GM10847 (cell line): ENCODE measurements around the gene TXNIP.

ENCODE experiments used
- POLR2A ChIP-seq: IDR thresholded peaks from 2 replicates; pipeline ENCODE4 v1.6.1; 2011; ENCODE audit not compliant: insufficient read length; ENCODE audit errors: extremely low read depth

TXNIP gene

GRCh38 chr1:145962157-145963102 lies 33.9 kb downstream of the TXNIP start:
- TF ChIP-seq POLR2A: no peak

- TF ChIP-seq POLR2A: no peak
These were observed 34.8 kb downstream of the TXNIP start for GRCh38 chr1:145961425-145962156.

- no peak for TF ChIP-seq POLR2A
These were observed 35.3 kb downstream of the TXNIP start for GRCh38 chr1:145961109-145961424.

- TF ChIP-seq POLR2A: no peak
These were observed 35.8 kb downstream of the TXNIP start for GRCh38 chr1:145960468-145961108.

- TF ChIP-seq POLR2A: no peak
These were observed 36.4 kb downstream of the TXNIP start for GRCh38 chr1:145959957-145960467.

GRCh38 chr1:145959333-145959732 lies 37.0 kb downstream of the TXNIP start:
- TF ChIP-seq POLR2A: no peak

- TF ChIP-seq POLR2A: no peak
These were observed 37.6 kb downstream of the TXNIP start for GRCh38 chr1:145958734-145959133.

- peak; percentile 56 for TF ChIP-seq POLR2A
These were observed 38.7 kb downstream of the TXNIP start, which contains the start of gene LIX1L for GRCh38 chr1:145957443-145958319. LIX1L (minus strand) TSS chr1:145958017; CDS start chr1:145957927, 90 bp downstream.

GRCh38 chr1:145956781-145957442 lies 39.5 kb downstream of the TXNIP start:
- no peak for TF ChIP-seq POLR2A

GRCh38 chr1:145956361-145956760 lies 40.0 kb downstream of the TXNIP start:
- TF ChIP-seq POLR2A: no peak

GRCh38 chr1:145955436-145955835 lies 40.9 kb downstream of the TXNIP start:
- no peak for TF ChIP-seq POLR2A

GRCh38 chr1:145953861-145954260 lies 42.5 kb downstream of the TXNIP start:
- no peak for TF ChIP-seq POLR2A

GRCh38 chr1:145952903-145953302 lies 43.5 kb downstream of the TXNIP start:
- no peak for TF ChIP-seq POLR2A

- TF ChIP-seq POLR2A: no peak
These were observed 44.9 kb downstream of the TXNIP start for GRCh38 chr1:145951526-145951925.
